CD4-positive, alpha-beta T cell (primary cell): ENCODE measurements around the gene MEIG1. TPM values are rescaled to one million over a fixed set of nuclear protein-coding genes. Genes with fewer than 3 reads are reported as not detected.
"Not testable (repeated sequence)": the region's sequence is repeated elsewhere in the genome, so short reads cannot be mapped to it uniquely, and the experiment has no call there.

Experiments
- ATAC-seq: fragments of 200-7000 bp; cut with Tn5 transposase; one replicate; pipeline ENCODE4 v1.10.0; 2022; ENCODE audit warnings: mild to moderate bottlenecking; ENCODE audit not compliant: poor library complexity
- CTCF ChIA-PET: fragments of 350-600 bp; sonication (Branson Sonifier 250); formaldehyde crosslinking; loops from one replicate; lab custom pipeline; 2021; ENCODE audit warnings: antibody characterized with exemption, inconsistent platforms; lab: Charles Lee
- POLR2A ChIA-PET: fragments of 350-600 bp; sonication (Branson Sonifier 250); formaldehyde crosslinking; loops from one replicate; lab custom pipeline; 2021; ENCODE audit warnings: antibody characterized with exemption, inconsistent platforms; lab: Charles Lee
- DNase-seq, 14 experiments: peaks; one replicate each; pipeline ENCODE4 v3.0.0-alpha.2; 2013 to 2020; ENCODE audit warnings: mixed read lengths in 2 of 14
- H3K27ac ChIP-seq, 2 donors: one replicate each; pipeline versions ENCODE4 v1.5.1 to v1.7.0; 2013; ENCODE audit warnings: low read length in 2 of 2, low read depth in 1 of 2, mild to moderate bottlenecking in 1 of 2
- H3K27me3 ChIP-seq, 2 experiments: 1 replicate in 1 of 2; 2 replicates in 1 of 2; pipeline versions ENCODE4 v1.6.1 to v1.7.0; 2013; ENCODE audit warnings: low read length in 2 of 2, control low read depth in 1 of 2, mild to moderate bottlenecking in 1 of 2, moderate library complexity in 1 of 2; ENCODE audit not compliant: insufficient read depth in 2 of 2, control insufficient read depth in 1 of 2
- H3K36me3 ChIP-seq: one replicate; pipeline ENCODE4 v1.6.1; 2013; ENCODE audit warnings: low read length, control low read depth; ENCODE audit not compliant: insufficient read depth
- H3K4me1 ChIP-seq: one replicate; pipeline ENCODE4 v1.6.1; 2013; ENCODE audit warnings: low read length, control low read depth; ENCODE audit not compliant: insufficient read depth
- H3K4me3 ChIP-seq: one replicate; pipeline ENCODE4 v1.5.1; 2013; ENCODE audit warnings: mild to moderate bottlenecking, low read length, moderate library complexity
- H3K9me3 ChIP-seq, 2 experiments: 1 replicate in 1 of 2; 2 replicates in 1 of 2; pipeline versions ENCODE4 v1.6.1 to v1.7.0; 2013; ENCODE audit warnings: low read length in 2 of 2, mild to moderate bottlenecking in 2 of 2, control low read depth in 1 of 2, moderate library complexity in 1 of 2; ENCODE audit not compliant: control insufficient read depth in 1 of 2, insufficient read depth in 1 of 2
- H3K27ac Mint-ChIP-seq: one replicate; pipeline ENCODE4 v1.8.0; 2020; ENCODE audit warnings: mixed read lengths
- H3K27me3 Mint-ChIP-seq: one replicate; pipeline ENCODE4 v1.8.0; 2021; ENCODE audit warnings: mixed read lengths
- H3K36me3 Mint-ChIP-seq: one replicate; pipeline ENCODE4 v1.8.0; 2021; ENCODE audit warnings: low read depth, mixed read lengths
- H3K4me1 Mint-ChIP-seq: one replicate; pipeline ENCODE4 v1.8.0; 2021; ENCODE audit warnings: low read depth, mixed read lengths
- H3K4me3 Mint-ChIP-seq: one replicate; pipeline ENCODE4 v1.8.0; 2020; ENCODE audit warnings: mild to moderate bottlenecking, mixed read lengths
- H3K9me3 Mint-ChIP-seq: one replicate; pipeline ENCODE4 v1.8.0; 2020; ENCODE audit warnings: mixed read lengths
- intact Hi-C, 2 experiments: fragments of 100-400 bp; cut with DNase I in 1 of 2; cut with micrococcal nuclease in 1 of 2; formaldehyde crosslinking; loops; one replicate each; pipeline versions ENCODE4 v1.15.1 to v1.9.0; 2023 to 2025; cut with DNase I, micrococcal nuclease
- total RNA-seq, 174 experiments: library from RNA in 2 of 174; stranded (reverse) in 2 of 174; gene quantifications; one replicate each; pipeline ENCODE4 v1.2.3 and lab custom pipeline; 2021 to 2026
- TF ChIP-seq, protein P1 (sequence below): fragments of 200-600 bp; IDR thresholded peaks from one replicate; pipeline ENCODE4 v1.8.0; 2022; ENCODE audit warnings: antibody characterized with exemption, mild to moderate bottlenecking

The MEIG1 gene
- total RNA-seq, 2 experiments from 2014 or later: not detected

DNA sequence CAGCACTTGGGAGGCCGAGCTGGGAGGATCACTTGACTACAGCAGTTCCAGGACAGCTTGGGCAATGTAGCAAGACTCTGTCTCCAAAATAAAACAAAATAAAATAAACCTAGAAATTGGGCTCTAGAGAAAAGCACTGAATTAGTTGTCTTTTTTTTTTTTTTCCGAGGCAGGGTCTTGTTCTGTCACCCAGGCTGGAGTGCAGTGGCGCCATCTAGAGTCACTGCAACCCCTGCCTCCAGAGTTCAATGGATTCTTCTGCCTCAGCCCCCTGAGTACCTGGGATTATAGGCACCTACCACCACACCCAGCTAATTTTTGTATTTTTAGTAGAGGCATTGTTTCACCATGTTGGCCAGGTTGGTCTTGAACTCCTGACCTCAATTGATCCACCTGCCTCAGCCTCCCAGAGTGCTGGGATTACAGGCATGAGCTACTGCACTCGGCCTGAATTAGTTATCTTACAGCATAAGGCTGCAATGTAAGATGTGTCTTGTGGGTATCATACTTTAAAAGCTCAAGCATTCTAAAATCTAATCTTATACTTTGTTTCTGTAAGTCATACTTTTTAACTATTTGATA lies 12.8 kb downstream of the MEIG1 start:
- Mint-ChIP-seq H3K27me3 (peaks cover 31% of the 10 kb centered on the region), H3K4me3 (no peak overlapping the region), H3K36me3 (no peaks in the 10 kb centered on the region), H3K9me3 (no peaks in the 10 kb centered on the region), H3K4me1 (peaks cover 5% of the 10 kb centered on the region), H3K27ac (no peak overlapping the region)
- H3K27me3 ChIP-seq: peaks cover 0 to 6% of the 10 kb centered on the region in 2 experiments
- peaks cover 3% of the 10 kb centered on the region for H3K4me1 ChIP-seq
- no peaks in the 10 kb centered on the region for H3K9me3 ChIP-seq
- no peak overlapping the region for H3K4me3 ChIP-seq
- POLR2A ChIA-PET: interaction anchor here (0.6 to 1.3 kb wide), 4 partner anchors 10 to 134 kb away, joined by 3 to 4 read pairs (median 4); partner anchors contain the start of gene CDNF
- intact Hi-C loops: loop anchor here in 1 of 2 experiments (5.0 kb wide), 3 partner anchors 85 to 775 kb away; no protein-coding TSS in a partner anchor
- DNase-seq (peak; percentile 31 to 76 (median 44)), ATAC-seq (peak; percentile 55)
- CTCF ChIA-PET: interaction anchor here (0.6 to 1.4 kb wide), 8 partner anchors 19 to 1850 kb away, joined by 3 to 4 read pairs (median 3); no protein-coding TSS in a partner anchor
- TF ChIP-seq, protein P1, sequence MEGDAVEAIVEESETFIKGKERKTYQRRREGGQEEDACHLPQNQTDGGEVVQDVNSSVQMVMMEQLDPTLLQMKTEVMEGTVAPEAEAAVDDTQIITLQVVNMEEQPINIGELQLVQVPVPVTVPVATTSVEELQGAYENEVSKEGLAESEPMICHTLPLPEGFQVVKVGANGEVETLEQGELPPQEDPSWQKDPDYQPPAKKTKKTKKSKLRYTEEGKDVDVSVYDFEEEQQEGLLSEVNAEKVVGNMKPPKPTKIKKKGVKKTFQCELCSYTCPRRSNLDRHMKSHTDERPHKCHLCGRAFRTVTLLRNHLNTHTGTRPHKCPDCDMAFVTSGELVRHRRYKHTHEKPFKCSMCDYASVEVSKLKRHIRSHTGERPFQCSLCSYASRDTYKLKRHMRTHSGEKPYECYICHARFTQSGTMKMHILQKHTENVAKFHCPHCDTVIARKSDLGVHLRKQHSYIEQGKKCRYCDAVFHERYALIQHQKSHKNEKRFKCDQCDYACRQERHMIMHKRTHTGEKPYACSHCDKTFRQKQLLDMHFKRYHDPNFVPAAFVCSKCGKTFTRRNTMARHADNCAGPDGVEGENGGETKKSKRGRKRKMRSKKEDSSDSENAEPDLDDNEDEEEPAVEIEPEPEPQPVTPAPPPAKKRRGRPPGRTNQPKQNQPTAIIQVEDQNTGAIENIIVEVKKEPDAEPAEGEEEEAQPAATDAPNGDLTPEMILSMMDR: peak; percentile 70
- H3K27ac ChIP-seq: no peak overlapping the region
- H3K36me3 ChIP-seq: no peaks in the 10 kb centered on the region

- intact Hi-C loops: loop anchor here in 1 of 2 experiments (5.0 kb wide), 3 partner anchors 87 to 777 kb away; no protein-coding TSS in a partner anchor
- CTCF ChIA-PET, H3K36me3 ChIP-seq, H3K4me1 Mint-ChIP-seq, H3K4me1 ChIP-seq, H3K9me3 Mint-ChIP-seq, H3K4me3 Mint-ChIP-seq, H3K9me3 ChIP-seq, H3K4me3 ChIP-seq, H3K27ac Mint-ChIP-seq, POLR2A ChIA-PET, ATAC-seq, H3K27ac ChIP-seq, H3K36me3 Mint-ChIP-seq, H3K27me3 ChIP-seq, DNase-seq: not testable (repeated sequence)
- peaks cover 34% of the 10 kb centered on the region for H3K27me3 Mint-ChIP-seq
Observed at GRCh38 chr10:14974153-14974998, 15.2 kb downstream of the MEIG1 start.

- Histone ChIP-seq H3K4me1 (no peaks in the 10 kb centered on the region), H3K4me3 (no peak overlapping the region), H3K27me3 (peaks cover 0 to 6% of the 10 kb centered on the region in 2 experiments), H3K9me3 (no peaks in the 10 kb centered on the region), H3K27ac (no peak overlapping the region), H3K36me3 (no peaks in the 10 kb centered on the region)
- TF ChIP-seq, protein P1: no peak
- Mint-ChIP-seq H3K9me3 (no peaks in the 10 kb centered on the region), H3K27me3 (peaks cover 34% of the 10 kb centered on the region), H3K4me3 (no peak overlapping the region), H3K4me1 (no peaks in the 10 kb centered on the region), H3K36me3 (no peaks in the 10 kb centered on the region), H3K27ac (no peak overlapping the region)
- intact Hi-C loops: no loop called here
- DNase-seq (peak in 2 of 14 experiments; percentile 5 to 20), ATAC-seq (no peak)
- POLR2A ChIA-PET: no interaction called here
- CTCF ChIA-PET: no interaction called here
Observed at GRCh38 chr10:14975672-14976273, 16.6 kb downstream of the MEIG1 start.
